BJ (cell line): Measurements from ENCODE around the gene TTC16. TPM values are rescaled to one million over a fixed set of nuclear protein-coding genes. Genes with fewer than 3 reads are reported as not detected.

Experiments used
- CTCF ChIA-PET: fragments of 350-600 bp; formaldehyde crosslinking; extraction: SDS; loops from one replicate; lab custom pipeline; 2021; ENCODE audit warnings: antibody characterized with exemption, inconsistent platforms; lab: Yijun Ruan, JAX
- POLR2A ChIA-PET: fragments of 300-600 bp; sonication (Branson Sonifier 250); formaldehyde crosslinking; extraction: SDS; loops from one replicate; lab custom pipeline; 2021; ENCODE audit warnings: antibody characterized with exemption; lab: Charles Lee
- DNase-seq: peaks from one replicate; pipeline ENCODE4 v3.0.0-alpha.2; 2011; ENCODE audit warnings: low read depth
- H3K27me3 ChIP-seq: 2 replicates; pipeline ENCODE4 v1.6.0; 2011; ENCODE audit warnings: low read length; ENCODE audit not compliant: control insufficient read depth, insufficient read depth
- H3K36me3 ChIP-seq: 2 replicates; pipeline ENCODE4 v1.5.1; 2011; ENCODE audit warnings: low read length; ENCODE audit not compliant: control insufficient read depth, insufficient read depth
- H3K4me3 ChIP-seq: 2 replicates; pipeline ENCODE4 v1.5.1; 2011; ENCODE audit warnings: low read depth, mild to moderate bottlenecking, control low read depth, low read length
- polyA plus RNA-seq: library from polyadenylated mRNA; depleted of rRNA; stranded (reverse); fragments of >200 nt; gene quantifications from 2 replicates; pipeline ENCODE4 v1.2.3, GENCODE V29; 2011
- TF ChIP-seq, protein P1 (sequence below): IDR thresholded peaks from 2 replicates; pipeline ENCODE4 v1.5.1; 2011; ENCODE audit warnings: low read depth, mild to moderate bottlenecking, control low read depth, inconsistent platforms, low read length, moderate library complexity; ENCODE audit not compliant: insufficient read depth

Gene TTC16
- polyA plus RNA-seq, 1 experiment = 0.07 TPM

DNA sequence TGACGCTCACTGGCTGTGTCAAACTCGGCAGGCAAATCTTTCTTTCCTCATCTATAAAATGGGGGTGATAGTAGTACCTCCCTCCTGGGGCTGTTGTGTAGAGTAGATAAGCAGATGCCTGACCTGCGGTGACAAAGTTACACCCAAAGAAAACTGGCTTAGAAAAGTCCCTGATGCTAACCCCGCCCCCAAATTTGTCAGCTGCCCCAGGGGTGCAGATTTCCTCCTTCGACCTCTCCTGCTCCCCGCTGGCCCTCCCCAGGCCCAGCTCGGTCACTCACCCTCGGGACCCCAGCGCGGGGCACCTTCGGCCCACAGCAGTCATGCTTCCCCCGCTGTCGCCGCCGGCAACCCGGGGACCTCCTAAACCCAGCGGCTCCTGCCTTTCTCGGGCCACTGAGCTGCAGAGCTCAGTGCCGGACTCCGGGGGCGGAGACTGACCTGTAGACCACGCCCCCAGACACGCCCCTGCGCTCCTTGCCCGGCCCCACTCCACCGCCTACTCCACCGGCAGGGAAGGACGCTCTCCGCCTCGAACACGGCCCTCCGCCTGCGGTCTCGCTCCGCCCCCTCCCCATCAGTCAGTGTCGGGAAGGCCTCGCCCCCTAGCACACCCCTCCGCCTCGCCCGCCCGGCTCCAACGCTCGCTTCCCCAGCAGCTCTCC lies 55.2 kb downstream of the TTC16 start:
- TF ChIP-seq, protein P1, sequence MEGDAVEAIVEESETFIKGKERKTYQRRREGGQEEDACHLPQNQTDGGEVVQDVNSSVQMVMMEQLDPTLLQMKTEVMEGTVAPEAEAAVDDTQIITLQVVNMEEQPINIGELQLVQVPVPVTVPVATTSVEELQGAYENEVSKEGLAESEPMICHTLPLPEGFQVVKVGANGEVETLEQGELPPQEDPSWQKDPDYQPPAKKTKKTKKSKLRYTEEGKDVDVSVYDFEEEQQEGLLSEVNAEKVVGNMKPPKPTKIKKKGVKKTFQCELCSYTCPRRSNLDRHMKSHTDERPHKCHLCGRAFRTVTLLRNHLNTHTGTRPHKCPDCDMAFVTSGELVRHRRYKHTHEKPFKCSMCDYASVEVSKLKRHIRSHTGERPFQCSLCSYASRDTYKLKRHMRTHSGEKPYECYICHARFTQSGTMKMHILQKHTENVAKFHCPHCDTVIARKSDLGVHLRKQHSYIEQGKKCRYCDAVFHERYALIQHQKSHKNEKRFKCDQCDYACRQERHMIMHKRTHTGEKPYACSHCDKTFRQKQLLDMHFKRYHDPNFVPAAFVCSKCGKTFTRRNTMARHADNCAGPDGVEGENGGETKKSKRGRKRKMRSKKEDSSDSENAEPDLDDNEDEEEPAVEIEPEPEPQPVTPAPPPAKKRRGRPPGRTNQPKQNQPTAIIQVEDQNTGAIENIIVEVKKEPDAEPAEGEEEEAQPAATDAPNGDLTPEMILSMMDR = no peak
- peak; percentile 82 for DNase-seq
- Histone ChIP-seq H3K4me3 (peak overlapping the region; percentile 42), H3K27me3 (peaks cover 6% of the 10 kb centered on the region; the same call in 1 of the 2 replicates), H3K36me3 (no peaks in the 10 kb centered on the region)
- ChIA-PET POLR2A (interaction anchor here (0.5 to 0.7 kb wide), 3 partner anchors 14 to 38 kb away, joined by 3 to 27 read pairs (median 7); no protein-coding TSS in a partner anchor), CTCF (interaction anchor here (0.7 to 2.0 kb wide), 7 partner anchors 12 to 185 kb away, joined by 3 to 10 read pairs (median 4); partner anchors contain the start of genes CDK9 and TOR2A)

DNA sequence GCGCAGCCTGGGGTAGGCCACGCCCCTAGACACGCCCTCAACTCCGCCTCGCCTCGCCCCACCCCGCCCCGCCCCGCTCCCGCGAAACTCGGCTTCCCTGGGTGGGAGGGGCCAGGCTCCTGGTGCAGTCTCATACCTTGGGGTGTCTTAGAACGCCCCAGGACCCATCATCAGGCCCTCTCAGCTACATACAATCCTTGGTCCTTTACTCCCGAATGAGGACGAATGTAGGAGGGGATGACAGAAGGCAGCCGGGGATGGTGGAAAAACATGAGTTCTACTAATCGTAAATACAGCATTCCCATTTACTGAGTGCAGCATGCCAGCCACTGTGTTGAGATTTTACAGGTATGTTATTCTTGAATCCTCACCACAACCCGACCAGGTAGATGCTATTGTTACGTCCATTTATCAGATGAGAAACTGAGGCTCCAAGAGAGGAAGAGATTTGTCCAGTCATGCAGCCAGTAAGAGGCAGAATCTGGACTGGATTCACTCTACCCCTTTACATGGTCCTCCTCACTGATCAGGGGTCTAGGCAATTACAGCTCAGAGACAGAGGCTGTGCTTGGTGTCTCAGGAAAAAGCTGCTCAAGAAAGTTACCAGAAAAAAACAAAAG lies 55.8 kb downstream of the TTC16 start:
- POLR2A ChIA-PET = interaction anchor here (0.5 to 0.7 kb wide), 5 partner anchors 14 to 132 kb away, joined by 3 to 27 read pairs (median 9); no protein-coding TSS in a partner anchor
- H3K4me3 ChIP-seq = peak overlapping the region; percentile 42
- TF ChIP-seq, protein P1 = no peak
- CTCF ChIA-PET = interaction anchor here (0.7 to 2.0 kb wide), 6 partner anchors 12 to 98 kb away, joined by 3 to 10 read pairs (median 4); partner anchors contain the start of genes CDK9 and TOR2A
- DNase-seq = no peak
- peaks cover 6% of the 10 kb centered on the region for H3K27me3 ChIP-seq
- H3K36me3 ChIP-seq = no peaks in the 10 kb centered on the region

DNA sequence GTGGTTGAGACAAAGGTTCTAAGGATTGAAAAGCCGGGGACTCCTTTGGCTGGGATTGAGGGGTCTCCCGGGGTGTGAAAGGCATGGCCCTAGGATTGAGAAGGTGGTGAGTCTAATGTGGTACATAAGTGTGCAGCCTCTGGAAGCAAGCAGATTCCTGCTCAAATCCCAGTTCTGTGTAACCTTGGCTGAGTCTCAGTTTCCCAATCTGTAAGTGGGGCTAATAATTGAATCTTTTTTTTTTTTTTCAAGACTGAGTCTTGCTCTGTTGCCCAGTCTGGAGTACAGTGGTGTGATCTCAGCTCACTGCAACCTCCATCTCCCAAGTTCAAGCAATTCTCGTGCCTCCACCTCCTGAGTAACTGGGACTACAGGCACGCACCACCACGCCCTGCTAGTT lies 56.7 kb downstream of the TTC16 start:
- CTCF ChIA-PET = interaction anchor here (1.1 to 1.2 kb wide), 2 partner anchors 12 to 38 kb away, joined by 3 to 5 read pairs; partner anchors contain the start of gene TOR2A
- POLR2A ChIA-PET = interaction anchor here (0.7 kb wide), 1 partner anchor 133 kb away, joined by 9 read pairs; no protein-coding TSS in a partner anchor

DNA sequence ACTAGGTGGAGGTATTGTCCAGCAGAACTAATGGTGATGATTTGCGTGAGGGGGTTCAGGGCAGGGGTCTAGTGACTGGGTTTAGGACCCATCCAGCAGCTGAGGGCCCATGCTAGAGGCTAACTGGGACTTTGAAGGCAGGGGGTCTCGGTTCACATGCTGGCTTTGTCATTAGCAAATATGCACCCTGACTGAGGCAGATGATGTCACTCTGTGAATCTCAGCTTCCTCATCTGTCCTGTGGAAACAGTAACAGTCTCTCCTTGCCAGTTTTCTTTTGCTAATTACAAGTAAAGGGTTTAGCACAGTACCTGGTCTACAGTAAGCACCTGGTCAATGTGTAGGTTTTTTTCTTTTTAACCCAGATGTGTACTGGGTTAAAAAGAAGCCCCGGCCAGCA lies 57.4 kb downstream of the TTC16 start:
- DNase-seq = no peak
- Histone ChIP-seq H3K36me3 (no peaks in the 10 kb centered on the region), H3K27me3 (peaks cover 8% of the 10 kb centered on the region), H3K4me3 (no peak overlapping the region)
- ChIA-PET CTCF (interaction anchor here (1.1 kb wide), 1 partner anchor 38 kb away, joined by 5 read pairs; the partner anchor contains the start of gene TOR2A), POLR2A (no interaction called here)
- TF ChIP-seq, protein P1 = no peak

More for the DNA sequence above, 56.7 kb downstream of the TTC16 start:
- Histone ChIP-seq H3K27me3 (peaks cover 8% of the 10 kb centered on the region), H3K36me3 (no peaks in the 10 kb centered on the region), H3K4me3 (no peak overlapping the region)
- no peak for DNase-seq
- TF ChIP-seq, protein P1 = no peak

DNA sequence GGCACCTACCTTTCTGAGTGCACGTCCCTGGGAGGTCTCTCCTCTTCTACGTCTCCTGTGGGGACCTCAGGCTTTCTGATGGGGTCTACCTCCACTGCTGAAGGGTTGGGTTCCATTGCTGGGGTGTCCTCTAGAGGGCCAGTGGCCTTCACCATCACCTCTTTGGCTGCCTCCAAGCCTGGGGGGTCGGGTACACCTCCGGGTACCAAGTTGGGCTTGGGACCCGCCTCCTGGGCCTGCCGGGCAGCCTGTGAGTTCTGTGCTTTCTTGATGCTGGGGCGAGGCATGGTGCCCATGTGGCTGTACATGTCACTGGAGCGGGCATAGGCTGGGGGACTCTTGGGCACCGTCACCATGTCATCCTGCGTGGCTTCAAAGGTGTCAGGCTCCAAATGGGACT lies 58.1 kb downstream of the TTC16 start:
- ChIA-PET CTCF (interaction anchor here (1.4 kb wide), 2 partner anchors 11 to 39 kb away, joined by 4 to 5 read pairs; partner anchors contain the start of genes CDK9 and TOR2A), POLR2A (no interaction called here)
- no peak for DNase-seq
- Histone ChIP-seq H3K27me3 (peaks cover 7% of the 10 kb centered on the region; the same call in 1 of the 2 replicates), H3K36me3 (no peaks in the 10 kb centered on the region), H3K4me3 (no peak overlapping the region)
- TF ChIP-seq, protein P1 = no peak
